HepG2 (cell line): ENCODE data around the gene MCM10.

Experiments
- ELF1 ChIP-seq: sonication (generic); formaldehyde crosslinking; IDR thresholded peaks from 2 replicates; pipeline ENCODE4 v1.4.0; 2020; ENCODE audit warnings: missing genetic modification reagents
- HDAC6 ChIP-seq: fragments of 200-600 bp; sonication (generic); IDR thresholded peaks from 2 replicates; pipeline ENCODE4 v1.7.0; 2017; ENCODE audit warnings: mild to moderate bottlenecking, antibody characterized with exemption, low read length, low read depth
- NR2F6 ChIP-seq, 2 experiments: IDR thresholded peaks; 2 replicates each; pipeline ENCODE4 v1.6.1; 2016; ENCODE audit warnings: antibody characterized with exemption in 1 of 2, mild to moderate bottlenecking in 1 of 2

GRCh38 chr10:13247246-13247645, 85.9 kb downstream of the MCM10 start:
- TF ChIP-seq NR2F6 (IDR thresholded peaks at IDR 0.05) (no peak), NR2F6 (CRISPR knock-in tag; IDR thresholded peaks at IDR 0.05) (no peak), ELF1 (no peak), HDAC6 (no peak)
